ENCODE data around the gene TRDN.
"Not testable (repeated sequence)": the region's sequence is repeated elsewhere in the genome, so short reads cannot be mapped to it uniquely, and the experiment has no call there.

TRDN gene

DNA sequence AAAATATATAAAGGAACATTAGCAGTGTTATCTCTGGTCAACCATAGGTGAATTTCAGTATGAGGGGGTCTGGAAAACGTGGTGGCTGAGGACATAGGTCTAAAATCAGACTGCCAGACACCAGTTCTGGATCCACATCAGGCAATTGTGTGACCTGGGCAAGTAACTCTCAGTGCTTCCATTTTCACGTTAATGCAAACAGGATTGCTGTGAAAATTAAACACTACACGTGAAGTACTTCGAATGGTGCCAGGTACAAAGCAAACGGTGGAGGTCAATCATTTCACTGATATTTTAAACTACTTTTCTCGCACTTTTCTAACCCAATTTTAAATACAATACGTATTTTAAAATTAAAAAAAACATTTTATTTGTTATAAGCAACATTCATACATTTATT lies 315.7 kb downstream of the TRDN start:
- Histone ChIP-seq H3K79me2 (ENCODE audit: control insufficient read depth, insufficient read depth, low read length, unreplicated experiment) (no peaks in the 10 kb centered on the region), H3K4me1 (ENCODE audit: control insufficient read depth, insufficient read depth, low read length, unreplicated experiment) (no peaks in the 10 kb centered on the region), H3K36me3 (ENCODE audit: insufficient read depth, low read length) (no peaks in the 10 kb centered on the region), H2AFZ (ENCODE audit: low read length, unreplicated experiment) (no peak overlapping the region), H3K4me3 (ENCODE audit: low read depth, low read length) (no peak overlapping the region), H3K27me3 (ENCODE audit: insufficient read depth, low read length) (0 out of 2 replicates have a peak, but pooled peaks cover 9% of the 10 kb centered on the region), H3K27ac (ENCODE audit: low read depth, low read length) (no peak overlapping the region)

DNA sequence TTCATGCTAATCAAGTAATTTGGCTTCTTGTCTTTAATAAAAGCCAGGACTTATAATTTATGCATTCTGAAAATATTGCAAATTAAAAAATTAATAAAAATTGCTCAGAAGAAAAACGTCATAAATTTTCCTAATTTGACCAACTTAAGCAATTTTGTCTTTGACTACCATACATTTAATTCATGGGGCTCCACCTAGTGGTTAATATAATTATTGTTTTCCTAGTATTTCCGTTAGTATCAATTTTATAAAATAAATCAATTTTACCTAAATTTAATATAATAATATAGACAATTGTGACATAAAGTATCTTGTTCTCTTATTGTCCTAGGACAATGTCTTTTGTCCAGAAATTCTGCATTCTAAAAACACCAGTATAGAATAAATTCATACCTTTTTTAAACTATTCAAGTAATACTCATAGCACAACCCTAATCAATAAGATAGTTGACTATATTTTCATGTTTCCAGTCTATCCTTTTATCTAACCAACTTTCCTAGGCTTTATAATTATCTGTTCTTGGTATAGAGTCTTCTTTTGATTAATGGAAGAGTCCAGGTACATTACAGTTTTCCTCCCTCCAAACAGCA lies 319.9 kb downstream of the TRDN start:
- no peaks in the 10 kb centered on the region for H3K79me2 ChIP-seq (ENCODE audit: control insufficient read depth, insufficient read depth, low read length, unreplicated experiment)
- no peak overlapping the region for H3K27ac ChIP-seq (ENCODE audit: low read depth, low read length)
- no peaks in the 10 kb centered on the region for H3K36me3 ChIP-seq (ENCODE audit: insufficient read depth, low read length)
- H2AFZ ChIP-seq (ENCODE audit: low read length, unreplicated experiment): no peak overlapping the region
- H3K4me1 ChIP-seq (ENCODE audit: control insufficient read depth, insufficient read depth, low read length, unreplicated experiment): no peaks in the 10 kb centered on the region
- H3K4me3 ChIP-seq (ENCODE audit: low read depth, low read length): no peak overlapping the region
- peaks cover 10% of the 10 kb centered on the region; the same call in 1 of the 2 replicates for H3K27me3 ChIP-seq (ENCODE audit: insufficient read depth, low read length)

DNA sequence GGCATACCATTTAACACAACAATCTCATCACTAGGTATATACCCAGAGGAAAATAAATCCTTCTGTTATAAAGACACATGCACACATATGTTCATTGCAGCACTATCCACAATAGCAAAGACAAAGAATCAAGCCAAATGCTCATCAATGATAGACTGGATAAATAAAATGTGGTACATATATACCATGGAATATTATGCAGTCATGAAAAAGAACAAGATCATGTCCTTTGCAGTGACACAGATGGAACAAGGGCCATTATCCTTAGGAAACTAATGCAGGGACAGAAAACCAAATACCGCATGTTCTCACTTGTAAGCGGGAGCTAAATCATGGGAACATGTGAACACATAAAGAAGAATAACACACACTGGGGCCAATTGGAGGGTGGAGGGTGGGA lies 322.3 kb downstream of the TRDN start:
- not testable (repeated sequence) for H3K27ac ChIP-seq (ENCODE audit: low read depth, low read length); H3K79me2 ChIP-seq (ENCODE audit: control insufficient read depth, insufficient read depth, low read length, unreplicated experiment); H3K4me3 ChIP-seq (ENCODE audit: low read depth, low read length); H3K36me3 ChIP-seq (ENCODE audit: insufficient read depth, low read length); H3K27me3 ChIP-seq (ENCODE audit: insufficient read depth, low read length); H3K4me1 ChIP-seq (ENCODE audit: control insufficient read depth, insufficient read depth, low read length, unreplicated experiment); H2AFZ ChIP-seq (ENCODE audit: low read length, unreplicated experiment)

DNA sequence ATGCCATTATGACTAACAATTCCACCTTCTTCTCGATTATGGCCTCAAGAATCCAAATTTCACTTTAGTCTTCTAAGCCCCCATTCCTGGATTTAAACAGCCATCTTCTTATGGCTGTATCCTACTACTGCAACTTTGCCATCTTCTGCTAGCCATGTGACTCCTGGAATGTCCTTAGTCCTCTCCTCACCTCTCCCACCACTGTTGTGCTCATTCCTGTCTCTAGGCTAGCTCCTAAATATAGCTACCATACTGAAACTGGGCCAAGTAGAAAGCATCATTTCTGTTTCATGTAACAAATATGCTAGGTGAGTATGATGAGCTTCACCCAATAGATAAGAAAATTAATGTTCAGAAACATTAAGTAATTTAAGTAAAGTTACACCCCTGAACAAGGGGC lies 327.6 kb downstream of the TRDN start:
- Histone ChIP-seq H3K4me1 (ENCODE audit: control insufficient read depth, insufficient read depth, low read length, unreplicated experiment) (no peaks in the 10 kb centered on the region), H3K4me3 (ENCODE audit: low read depth, low read length) (no peak overlapping the region), H2AFZ (ENCODE audit: low read length, unreplicated experiment) (no peak overlapping the region), H3K27me3 (ENCODE audit: insufficient read depth, low read length) (peaks cover 6% of the 10 kb centered on the region; the same call in 1 of the 2 replicates), H3K36me3 (ENCODE audit: insufficient read depth, low read length) (no peaks in the 10 kb centered on the region), H3K79me2 (ENCODE audit: control insufficient read depth, insufficient read depth, low read length, unreplicated experiment) (no peaks in the 10 kb centered on the region), H3K27ac (ENCODE audit: low read depth, low read length) (no peak overlapping the region)

DNA sequence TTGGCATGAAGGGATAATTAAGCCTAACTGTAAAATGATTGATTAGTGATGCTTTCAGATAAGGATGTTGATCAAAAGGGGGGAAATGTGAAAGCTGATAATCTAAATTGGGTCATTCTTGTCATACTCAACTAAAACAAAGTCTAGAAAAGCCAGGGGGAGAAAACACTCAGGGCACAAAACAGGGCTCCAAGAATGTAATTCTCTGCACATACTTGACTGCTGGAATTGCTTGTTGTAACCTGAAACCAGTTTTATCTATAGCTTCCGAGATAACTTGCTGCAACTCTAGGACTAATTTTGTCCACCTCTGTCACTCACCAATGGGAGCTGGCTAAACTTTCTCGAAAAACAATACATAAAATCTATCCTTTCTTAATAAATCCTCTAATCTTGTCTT lies 330.4 kb downstream of the TRDN start:
- H2AFZ ChIP-seq (ENCODE audit: low read length, unreplicated experiment): no peak overlapping the region
- H3K27ac ChIP-seq (ENCODE audit: low read depth, low read length): no peak overlapping the region
- no peaks in the 10 kb centered on the region for H3K36me3 ChIP-seq (ENCODE audit: insufficient read depth, low read length)
- no peaks in the 10 kb centered on the region for H3K4me1 ChIP-seq (ENCODE audit: control insufficient read depth, insufficient read depth, low read length, unreplicated experiment)
- H3K4me3 ChIP-seq (ENCODE audit: low read depth, low read length): no peak overlapping the region
- no peaks in the 10 kb centered on the region for H3K27me3 ChIP-seq (ENCODE audit: insufficient read depth, low read length)
- no peaks in the 10 kb centered on the region for H3K79me2 ChIP-seq (ENCODE audit: control insufficient read depth, insufficient read depth, low read length, unreplicated experiment)

DNA sequence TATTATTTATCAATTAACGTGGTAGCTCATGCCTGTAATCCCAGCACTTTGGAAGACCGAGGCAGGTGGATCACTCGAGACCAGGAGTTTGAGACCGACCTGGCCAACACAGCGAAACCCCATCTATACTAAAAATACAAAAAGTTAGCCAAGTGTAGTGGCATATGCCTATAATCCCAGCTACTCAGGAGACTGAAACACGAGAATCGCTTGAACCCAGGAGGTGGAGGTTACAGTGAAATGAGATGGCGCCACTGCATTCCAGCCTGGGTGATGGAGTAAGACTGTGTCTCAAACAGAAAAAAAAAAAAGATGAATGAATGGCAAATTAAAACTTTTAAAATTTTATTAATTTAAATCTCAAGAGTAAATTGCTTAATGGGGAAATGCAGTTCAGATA lies 341.1 kb downstream of the TRDN start:
- H3K4me1 ChIP-seq (ENCODE audit: control insufficient read depth, insufficient read depth, low read length, unreplicated experiment): no peaks in the 10 kb centered on the region
- no peaks in the 10 kb centered on the region for H3K36me3 ChIP-seq (ENCODE audit: insufficient read depth, low read length)
- H3K79me2 ChIP-seq (ENCODE audit: control insufficient read depth, insufficient read depth, low read length, unreplicated experiment): no peaks in the 10 kb centered on the region
- no peak overlapping the region for H2AFZ ChIP-seq (ENCODE audit: low read length, unreplicated experiment)
- no peak overlapping the region for H3K4me3 ChIP-seq (ENCODE audit: low read depth, low read length)
- no peak overlapping the region for H3K27ac ChIP-seq (ENCODE audit: low read depth, low read length)
- H3K27me3 ChIP-seq (ENCODE audit: insufficient read depth, low read length): no peaks in the 10 kb centered on the region

DNA sequence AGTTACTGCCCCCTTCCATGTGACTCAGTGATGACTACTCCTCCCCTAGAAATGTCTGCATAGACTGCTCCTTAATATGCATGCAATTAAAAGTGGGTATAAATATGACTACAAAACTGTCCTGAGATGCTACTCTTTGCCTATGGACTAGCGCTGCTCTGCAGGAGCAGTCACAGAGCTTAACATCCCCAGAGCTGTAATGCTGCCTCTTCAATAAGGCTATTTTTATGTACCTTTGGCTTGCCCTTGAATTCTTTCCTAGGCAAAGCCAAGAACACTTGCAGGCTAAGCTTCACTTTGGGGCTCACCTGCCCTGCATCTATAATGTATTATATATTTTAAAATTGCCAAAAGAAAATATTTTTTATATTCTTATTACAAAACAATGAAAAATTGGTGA lies 341.6 kb downstream of the TRDN start:
- Histone ChIP-seq H3K27me3 (ENCODE audit: insufficient read depth, low read length) (no peaks in the 10 kb centered on the region), H3K36me3 (ENCODE audit: insufficient read depth, low read length) (no peaks in the 10 kb centered on the region), H2AFZ (ENCODE audit: low read length, unreplicated experiment) (no peak overlapping the region), H3K4me3 (ENCODE audit: low read depth, low read length) (no peak overlapping the region), H3K4me1 (ENCODE audit: control insufficient read depth, insufficient read depth, low read length, unreplicated experiment) (no peaks in the 10 kb centered on the region), H3K27ac (ENCODE audit: low read depth, low read length) (no peak overlapping the region), H3K79me2 (ENCODE audit: control insufficient read depth, insufficient read depth, low read length, unreplicated experiment) (no peaks in the 10 kb centered on the region)

DNA sequence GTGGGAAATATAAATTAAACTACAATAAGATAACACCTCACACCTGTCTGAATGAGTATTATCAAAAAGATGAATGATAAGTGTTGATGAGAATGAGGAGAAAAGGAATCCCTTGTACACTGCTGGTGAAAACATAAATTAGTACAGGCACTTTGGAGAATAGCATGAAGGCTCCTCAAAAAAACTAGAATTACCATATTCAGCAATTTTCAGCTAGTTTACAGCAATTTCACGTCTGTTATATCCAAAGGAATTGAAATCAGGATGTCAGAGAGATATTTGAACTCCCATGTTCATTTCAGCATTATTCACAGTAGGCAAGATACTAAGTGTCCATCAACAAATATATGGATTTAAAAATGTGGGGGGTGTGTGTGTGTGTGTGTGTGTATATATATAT lies 348.1 kb downstream of the TRDN start:
- no peak overlapping the region for H3K4me3 ChIP-seq (ENCODE audit: low read depth, low read length)
- H3K27me3 ChIP-seq (ENCODE audit: insufficient read depth, low read length): no peaks in the 10 kb centered on the region
- H2AFZ ChIP-seq (ENCODE audit: low read length, unreplicated experiment): no peak overlapping the region
- H3K79me2 ChIP-seq (ENCODE audit: control insufficient read depth, insufficient read depth, low read length, unreplicated experiment): no peaks in the 10 kb centered on the region
- H3K4me1 ChIP-seq (ENCODE audit: control insufficient read depth, insufficient read depth, low read length, unreplicated experiment): no peaks in the 10 kb centered on the region
- no peak overlapping the region for H3K27ac ChIP-seq (ENCODE audit: low read depth, low read length)
- H3K36me3 ChIP-seq (ENCODE audit: insufficient read depth, low read length): no peaks in the 10 kb centered on the region

DNA sequence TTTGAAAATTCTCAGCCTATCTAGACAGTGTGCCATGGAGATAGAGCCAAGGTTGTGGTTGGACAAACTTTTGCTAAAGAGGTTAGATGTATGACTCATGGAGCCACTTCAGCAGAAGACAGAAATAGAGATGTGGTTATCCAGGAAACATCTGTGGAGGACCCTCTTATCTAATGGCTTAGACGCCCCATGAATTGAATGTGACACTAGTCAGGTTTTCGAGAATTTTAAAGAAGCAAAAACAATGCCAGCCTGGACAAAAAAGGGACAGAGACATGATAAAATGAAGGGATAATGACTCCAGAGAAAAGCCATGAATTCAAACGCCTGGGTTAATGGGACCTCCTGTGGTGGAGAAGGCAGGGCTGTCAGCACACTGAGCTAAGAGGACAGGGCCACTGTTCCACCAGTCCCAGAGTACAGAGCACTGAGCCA lies 360.2 kb downstream of the TRDN start:
- Histone ChIP-seq H3K36me3 (ENCODE audit: insufficient read depth, low read length) (no peaks in the 10 kb centered on the region), H3K4me1 (ENCODE audit: control insufficient read depth, insufficient read depth, low read length, unreplicated experiment) (no peaks in the 10 kb centered on the region), H3K27me3 (ENCODE audit: insufficient read depth, low read length) (no peaks in the 10 kb centered on the region), H3K27ac (ENCODE audit: low read depth, low read length) (no peak overlapping the region), H3K79me2 (ENCODE audit: control insufficient read depth, insufficient read depth, low read length, unreplicated experiment) (no peaks in the 10 kb centered on the region), H2AFZ (ENCODE audit: low read length, unreplicated experiment) (no peak overlapping the region), H3K4me3 (ENCODE audit: low read depth, low read length) (no peak overlapping the region)

DNA sequence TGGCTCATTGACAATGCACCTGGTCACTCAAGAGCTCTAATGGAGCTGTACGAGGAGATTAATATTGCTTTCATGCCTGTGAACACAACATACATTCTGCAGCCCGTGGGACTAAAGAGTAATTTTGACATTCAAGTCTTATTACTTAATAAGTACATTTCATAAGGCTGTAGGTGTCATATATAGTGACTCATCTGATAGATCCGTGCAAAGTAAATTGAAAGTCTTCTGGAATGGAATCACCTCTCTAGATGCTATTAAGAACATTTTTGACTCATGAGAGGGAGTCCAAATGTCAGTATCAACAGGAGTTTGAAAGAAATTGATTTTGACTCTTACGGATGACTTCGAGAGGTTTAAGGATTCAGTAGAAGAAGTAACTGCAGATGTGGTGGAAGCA lies 372.8 kb downstream of the TRDN start:
- Histone ChIP-seq H3K27ac (ENCODE audit: low read depth, low read length) (no peak overlapping the region), H2AFZ (ENCODE audit: low read length, unreplicated experiment) (no peak overlapping the region), H3K27me3 (ENCODE audit: insufficient read depth, low read length) (no peaks in the 10 kb centered on the region), H3K4me1 (ENCODE audit: control insufficient read depth, insufficient read depth, low read length, unreplicated experiment) (no peaks in the 10 kb centered on the region), H3K79me2 (ENCODE audit: control insufficient read depth, insufficient read depth, low read length, unreplicated experiment) (no peaks in the 10 kb centered on the region), H3K36me3 (ENCODE audit: insufficient read depth, low read length) (no peaks in the 10 kb centered on the region), H3K4me3 (ENCODE audit: low read depth, low read length) (no peak overlapping the region)

DNA sequence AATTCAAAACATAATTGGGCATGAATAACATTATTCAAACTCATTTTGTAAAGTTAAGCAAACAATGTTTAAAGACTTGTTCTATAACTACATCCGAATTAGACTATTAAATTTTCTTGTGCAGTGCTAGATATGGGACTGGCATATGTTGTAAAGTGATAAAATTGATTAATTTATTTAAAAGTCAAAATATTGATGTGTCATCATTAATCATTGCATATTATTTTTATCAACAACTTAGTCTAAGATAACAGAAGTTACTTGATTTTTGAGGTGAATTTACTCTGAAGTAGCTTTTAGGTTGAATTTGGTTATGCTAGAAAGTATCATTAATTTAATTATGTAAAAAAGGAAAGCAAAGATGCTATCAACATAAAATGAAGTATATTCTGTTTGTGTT lies 396.1 kb downstream of the TRDN start:
- H2AFZ ChIP-seq (ENCODE audit: low read length, unreplicated experiment): no peak overlapping the region
- no peaks in the 10 kb centered on the region for H3K36me3 ChIP-seq (ENCODE audit: insufficient read depth, low read length)
- H3K27ac ChIP-seq (ENCODE audit: low read depth, low read length): no peak overlapping the region
- no peaks in the 10 kb centered on the region for H3K4me1 ChIP-seq (ENCODE audit: control insufficient read depth, insufficient read depth, low read length, unreplicated experiment)
- no peak overlapping the region for H3K4me3 ChIP-seq (ENCODE audit: low read depth, low read length)
- H3K27me3 ChIP-seq (ENCODE audit: insufficient read depth, low read length): no peaks in the 10 kb centered on the region
- H3K79me2 ChIP-seq (ENCODE audit: control insufficient read depth, insufficient read depth, low read length, unreplicated experiment): no peaks in the 10 kb centered on the region

Measured in ACC112 (cell line).